Stimulated activated CD8-positive, alpha-beta memory T cell treated with anti-CD3 and anti-CD28 coated beads, Interleukin-4, amount 100 ng/mL, for 1 hour (primary cell): Measurements from ENCODE around the gene C1orf94.

Experiments
- DNase-seq, 2 donors: peaks; one replicate each; pipeline ENCODE4 v3.0.0-alpha.2; 2020; ENCODE audit warnings: low read depth in 2 of 2, low spot score in 1 of 2

C1orf94 gene

GRCh38 chr1:34250342-34250741 lies 73.6 kb downstream of the C1orf94 start:
- DNase-seq, result no peak

GRCh38 chr1:34262023-34262853 lies 85.5 kb downstream of the C1orf94 start:
- DNase-seq, result no peak

GRCh38 chr1:34262921-34263320 lies 86.2 kb downstream of the C1orf94 start:
- DNase-seq, result no peak

GRCh38 chr1:34263406-34263805 lies 86.7 kb downstream of the C1orf94 start:
- DNase-seq, result no peak

GRCh38 chr1:34265396-34265795 lies 88.7 kb downstream of the C1orf94 start:
- DNase-seq, result no peak

- DNase-seq, result no peak
Measured at GRCh38 chr1:34266127-34266951, 89.6 kb downstream of the C1orf94 start.

GRCh38 chr1:34267326-34267725 lies 90.6 kb downstream of the C1orf94 start:
- no peak for DNase-seq

- no peak for DNase-seq
Measured at GRCh38 chr1:34268311-34268954, 91.7 kb downstream of the C1orf94 start.
